Sigmoid colon (tissue), 3 donors: Measurements from ENCODE around the gene AKAP9.

Experiments
- POLR2A ChIP-seq, 2 donors: fragments of 450-650 bp; IDR thresholded peaks; one replicate each; pipeline ENCODE4 v1.6.1; 2016; ENCODE audit warnings: antibody characterized with exemption in 2 of 2, mild to moderate bottlenecking in 2 of 2, moderate library complexity in 2 of 2
- TF ChIP-seq, protein P1 (sequence below), 4 experiments: fragments of 450-650 bp in 3 of 4; fragments of 200-600 bp in 1 of 4; IDR thresholded peaks; one replicate each; pipeline ENCODE4 v1.5.1; 2016 to 2019; ENCODE audit warnings: antibody characterized with exemption in 4 of 4, mild to moderate bottlenecking in 3 of 4, moderate library complexity in 2 of 4

DNA sequence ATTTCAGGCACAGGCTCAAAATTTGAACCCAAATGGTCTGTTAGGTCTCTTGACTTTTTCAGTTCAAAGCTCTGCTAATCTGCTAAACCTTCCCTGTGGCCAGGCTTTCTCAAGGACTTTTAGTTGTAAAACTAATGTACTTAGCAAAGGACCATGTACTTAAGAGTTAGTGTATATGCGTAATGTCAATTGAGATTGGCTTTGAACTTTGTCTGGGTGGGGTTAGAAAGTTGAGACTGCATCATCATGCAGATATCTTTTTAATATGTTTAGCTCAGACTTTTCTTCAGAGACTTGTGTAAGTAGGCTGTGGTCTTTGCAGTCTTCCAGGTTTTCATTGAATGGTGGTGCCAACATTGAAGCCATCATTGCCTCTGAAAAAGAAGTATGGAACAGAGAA, 159.9 kb downstream of the AKAP9 start:
- no peak for TF ChIP-seq POLR2A (IDR thresholded peaks at IDR 0.05)
- TF ChIP-seq, protein P1, sequence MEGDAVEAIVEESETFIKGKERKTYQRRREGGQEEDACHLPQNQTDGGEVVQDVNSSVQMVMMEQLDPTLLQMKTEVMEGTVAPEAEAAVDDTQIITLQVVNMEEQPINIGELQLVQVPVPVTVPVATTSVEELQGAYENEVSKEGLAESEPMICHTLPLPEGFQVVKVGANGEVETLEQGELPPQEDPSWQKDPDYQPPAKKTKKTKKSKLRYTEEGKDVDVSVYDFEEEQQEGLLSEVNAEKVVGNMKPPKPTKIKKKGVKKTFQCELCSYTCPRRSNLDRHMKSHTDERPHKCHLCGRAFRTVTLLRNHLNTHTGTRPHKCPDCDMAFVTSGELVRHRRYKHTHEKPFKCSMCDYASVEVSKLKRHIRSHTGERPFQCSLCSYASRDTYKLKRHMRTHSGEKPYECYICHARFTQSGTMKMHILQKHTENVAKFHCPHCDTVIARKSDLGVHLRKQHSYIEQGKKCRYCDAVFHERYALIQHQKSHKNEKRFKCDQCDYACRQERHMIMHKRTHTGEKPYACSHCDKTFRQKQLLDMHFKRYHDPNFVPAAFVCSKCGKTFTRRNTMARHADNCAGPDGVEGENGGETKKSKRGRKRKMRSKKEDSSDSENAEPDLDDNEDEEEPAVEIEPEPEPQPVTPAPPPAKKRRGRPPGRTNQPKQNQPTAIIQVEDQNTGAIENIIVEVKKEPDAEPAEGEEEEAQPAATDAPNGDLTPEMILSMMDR (IDR thresholded peaks at IDR 0.05): no peak
